ENCODE data around the gene PHF10.
"Not testable (repeated sequence)": the region's sequence is repeated elsewhere in the genome, so short reads cannot be mapped to it uniquely, and the experiment has no call there.

The PHF10 gene

DNA sequence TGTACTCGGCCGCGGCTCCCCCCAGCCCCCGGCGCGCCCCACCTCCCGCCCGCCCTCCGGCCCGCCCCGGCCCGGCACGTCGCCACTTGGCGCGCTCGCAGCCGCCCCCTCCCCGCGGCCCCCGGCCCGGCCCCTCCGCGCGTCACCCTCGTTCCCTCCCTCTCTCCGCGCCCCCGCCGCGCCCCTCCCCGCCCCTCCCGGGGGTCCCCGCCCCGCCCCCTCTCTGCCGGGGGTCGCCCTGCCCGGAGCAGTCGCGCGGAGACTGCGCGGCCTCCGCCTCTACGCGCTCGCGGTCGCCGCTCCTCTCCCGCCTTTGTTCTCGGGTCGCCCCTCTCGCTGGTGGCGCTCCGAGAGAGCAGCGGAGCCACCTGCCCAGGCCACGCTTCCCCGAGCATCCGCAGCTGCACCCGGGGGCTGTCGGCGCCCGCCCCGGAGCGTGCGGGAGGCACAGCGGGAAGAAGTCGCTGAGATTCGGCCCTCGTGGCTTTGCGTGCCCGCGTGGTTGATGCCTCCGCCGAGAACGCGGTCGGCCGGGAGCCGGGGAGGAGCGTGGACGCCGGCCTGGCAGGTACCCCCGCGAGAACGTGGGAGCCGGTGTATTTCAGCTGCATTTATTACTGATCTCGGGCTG lies at the start of gene PHF10:
Gene PHF10 (minus strand): TSS at position 7 of the 631 bp plus-strand sequence. CDS start 569 bp downstream, outside the sequence.
- Histone ChIP-seq H3K9ac (ENCODE audit: low read length) (peak within 1 kb of the TSS; percentile 97), H3K27ac (ENCODE audit: low read depth, low read length) (peak within 1 kb of the TSS; percentile 92), H3K36me3 (ENCODE audit: control insufficient read depth, insufficient read depth, low read length) (no peaks in the 10 kb centered on the region), H3K4me3 (ENCODE audit: low read depth, low read length) (peak within 1 kb of the TSS; percentile 92), H3K4me1 (ENCODE audit: control insufficient read depth, insufficient read depth, low read length) (peaks cover 10% of the 10 kb centered on the region), H3K27me3 (ENCODE audit: control insufficient read depth, insufficient read depth, low read length) (no peaks in the 10 kb centered on the region), H3K9me3 (ENCODE audit: control insufficient read depth, insufficient read depth, low read depth, low read length) (no peaks in the 10 kb centered on the region)

DNA sequence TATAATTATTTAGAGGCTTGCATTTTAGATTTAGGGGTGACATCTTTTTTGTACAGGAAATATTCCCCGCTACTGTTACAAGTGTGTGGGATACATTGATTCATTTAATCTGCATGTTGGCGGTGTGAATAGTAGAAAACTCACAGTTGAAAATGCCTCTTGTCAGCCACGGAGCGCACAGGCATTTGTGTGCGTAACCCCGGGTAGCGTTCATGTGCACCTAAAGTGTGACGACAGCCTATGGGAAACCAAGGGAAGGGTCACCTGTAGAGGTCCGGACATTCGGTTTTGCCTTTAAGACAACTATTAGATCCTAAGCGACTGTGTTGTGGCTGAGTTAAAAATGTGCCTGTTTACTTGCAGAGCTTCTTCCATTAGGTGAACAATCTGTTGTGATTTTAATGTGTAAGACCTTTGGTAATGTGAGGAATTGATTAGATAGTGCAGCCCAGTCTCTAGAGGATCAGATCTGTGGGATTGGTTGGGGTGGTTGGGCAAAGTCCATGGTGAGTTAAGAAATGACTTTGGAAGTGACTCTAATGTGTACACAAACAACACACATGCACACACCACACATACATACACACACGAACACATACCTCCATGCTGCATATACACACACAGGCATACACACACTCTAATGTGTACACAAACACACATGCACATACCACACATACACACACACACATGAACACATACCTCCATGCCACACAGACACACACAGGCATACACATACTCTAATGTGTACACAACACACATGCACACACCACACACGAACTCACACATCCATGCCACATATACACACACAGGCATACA lies 42.8 kb upstream of the PHF10 start:
- no peak overlapping the region for H3K27ac ChIP-seq (ENCODE audit: low read depth, low read length)
- no peak overlapping the region for H3K4me3 ChIP-seq (ENCODE audit: low read depth, low read length)
- H3K4me1 ChIP-seq (ENCODE audit: control insufficient read depth, insufficient read depth, low read length), result no peaks in the 10 kb centered on the region
- peaks cover 40% of the 10 kb centered on the region for H3K36me3 ChIP-seq (ENCODE audit: control insufficient read depth, insufficient read depth, low read length)
- no peaks in the 10 kb centered on the region for H3K9me3 ChIP-seq (ENCODE audit: control insufficient read depth, insufficient read depth, low read depth, low read length)
- no peaks in the 10 kb centered on the region for H3K27me3 ChIP-seq (ENCODE audit: control insufficient read depth, insufficient read depth, low read length)
- no peak overlapping the region for H3K9ac ChIP-seq (ENCODE audit: low read length)

DNA sequence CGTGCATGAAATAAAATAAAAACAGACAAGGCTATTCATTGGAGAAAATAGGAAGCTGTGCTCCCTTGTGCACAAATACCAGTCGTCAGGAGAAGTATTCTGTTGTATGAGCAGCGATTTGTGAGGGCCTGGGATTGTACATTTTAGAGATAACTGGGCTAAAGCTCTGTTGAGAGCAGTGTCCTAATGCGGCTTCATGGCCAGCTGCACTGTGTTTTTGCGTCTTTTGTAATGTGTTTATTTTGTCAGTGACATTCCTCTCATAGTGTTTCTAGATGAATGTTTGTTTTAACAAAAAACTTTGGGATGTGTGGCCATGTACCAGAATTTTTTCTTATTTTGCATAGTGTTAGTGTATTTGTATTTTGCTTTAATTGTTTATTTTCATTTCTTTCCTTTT lies 41.9 kb upstream of the PHF10 start:
- no peaks in the 10 kb centered on the region for H3K27me3 ChIP-seq (ENCODE audit: control insufficient read depth, insufficient read depth, low read length)

DNA sequence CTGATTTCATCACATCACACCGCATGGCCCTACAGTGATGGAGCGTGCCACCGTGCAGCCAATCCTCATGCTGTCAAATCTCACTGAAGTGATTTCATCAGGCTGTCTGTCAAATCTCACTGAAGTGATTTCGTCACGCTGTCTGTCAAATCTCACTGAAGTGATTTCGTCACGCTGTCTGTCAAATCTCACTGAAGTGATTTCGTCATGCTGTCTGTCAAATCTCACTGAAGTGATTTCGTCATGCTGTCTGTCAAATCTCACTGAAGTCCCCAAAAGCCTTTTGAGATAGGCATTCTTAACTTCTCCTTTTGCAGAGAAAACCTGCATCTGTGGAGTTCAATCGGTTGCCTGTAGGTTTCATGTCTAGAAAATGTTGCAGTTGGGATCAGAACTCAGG lies 41.5 kb upstream of the PHF10 start:
- not testable (repeated sequence) for H3K27ac ChIP-seq (ENCODE audit: low read depth, low read length); H3K4me3 ChIP-seq (ENCODE audit: low read depth, low read length); H3K4me1 ChIP-seq (ENCODE audit: control insufficient read depth, insufficient read depth, low read length); H3K9me3 ChIP-seq (ENCODE audit: control insufficient read depth, insufficient read depth, low read depth, low read length); H3K9ac ChIP-seq (ENCODE audit: low read length); H3K27me3 ChIP-seq (ENCODE audit: control insufficient read depth, insufficient read depth, low read length)
- H3K36me3 ChIP-seq (ENCODE audit: control insufficient read depth, insufficient read depth, low read length), result peaks cover 44% of the 10 kb centered on the region

More for the DNA sequence above, 41.9 kb upstream of the PHF10 start:
- no peak overlapping the region for H3K9ac ChIP-seq (ENCODE audit: low read length)
- peaks cover 40% of the 10 kb centered on the region for H3K36me3 ChIP-seq (ENCODE audit: control insufficient read depth, insufficient read depth, low read length)
- H3K4me1 ChIP-seq (ENCODE audit: control insufficient read depth, insufficient read depth, low read length), result no peaks in the 10 kb centered on the region
- no peak overlapping the region for H3K4me3 ChIP-seq (ENCODE audit: low read depth, low read length)
- no peak overlapping the region for H3K27ac ChIP-seq (ENCODE audit: low read depth, low read length)
- H3K9me3 ChIP-seq (ENCODE audit: control insufficient read depth, insufficient read depth, low read depth, low read length), result no peaks in the 10 kb centered on the region

DNA sequence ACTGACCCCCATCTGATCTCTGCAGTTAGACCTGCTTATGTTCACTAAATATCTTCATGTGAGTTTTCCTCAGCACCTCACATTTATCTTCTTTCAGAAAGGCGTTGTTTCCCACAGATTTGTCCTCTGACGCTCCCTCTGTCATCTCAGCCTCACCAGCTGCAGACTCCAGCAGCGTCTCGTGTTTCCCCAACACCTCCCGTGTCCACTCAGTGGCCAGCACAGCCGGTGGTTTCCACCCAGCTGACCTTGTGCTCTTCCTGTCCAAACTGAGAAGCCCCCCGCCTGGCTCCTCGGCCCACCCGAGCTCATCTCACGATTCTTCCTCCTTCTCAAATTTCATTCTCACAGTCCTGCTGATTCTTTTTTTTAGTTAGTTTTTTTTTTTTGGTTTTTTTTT lies 39.6 kb upstream of the PHF10 start:
- peaks cover 58% of the 10 kb centered on the region for H3K36me3 ChIP-seq (ENCODE audit: control insufficient read depth, insufficient read depth, low read length)
- no peaks in the 10 kb centered on the region for H3K27me3 ChIP-seq (ENCODE audit: control insufficient read depth, insufficient read depth, low read length)
- no peak overlapping the region for H3K27ac ChIP-seq (ENCODE audit: low read depth, low read length)
- no peak overlapping the region for H3K9ac ChIP-seq (ENCODE audit: low read length)
- H3K4me3 ChIP-seq (ENCODE audit: low read depth, low read length), result no peak overlapping the region
- no peaks in the 10 kb centered on the region for H3K4me1 ChIP-seq (ENCODE audit: control insufficient read depth, insufficient read depth, low read length)
- no peaks in the 10 kb centered on the region for H3K9me3 ChIP-seq (ENCODE audit: control insufficient read depth, insufficient read depth, low read depth, low read length)

DNA sequence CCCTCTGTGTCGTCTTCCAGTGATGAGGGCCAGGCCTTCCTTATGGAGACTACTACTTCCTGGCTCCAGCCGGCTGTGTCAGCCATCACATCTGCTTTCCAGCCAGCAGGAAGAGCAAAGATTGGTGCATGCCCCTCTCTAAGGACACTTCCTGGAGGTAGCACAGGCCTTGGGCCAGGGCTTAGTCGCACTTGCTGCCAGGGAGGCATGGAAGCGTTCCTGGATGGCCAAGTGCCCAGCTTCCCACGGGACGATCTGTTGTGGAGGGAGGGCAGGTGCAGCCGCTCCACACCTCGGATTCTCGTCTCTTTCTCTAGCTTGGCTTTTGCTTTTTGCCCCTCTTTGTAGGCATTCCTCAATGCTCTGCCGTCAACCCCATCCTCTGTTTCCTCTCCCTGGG lies 39.0 kb upstream of the PHF10 start:
- Histone ChIP-seq H3K36me3 (ENCODE audit: control insufficient read depth, insufficient read depth, low read length) (peaks cover 64% of the 10 kb centered on the region), H3K27me3 (ENCODE audit: control insufficient read depth, insufficient read depth, low read length) (no peaks in the 10 kb centered on the region)

DNA sequence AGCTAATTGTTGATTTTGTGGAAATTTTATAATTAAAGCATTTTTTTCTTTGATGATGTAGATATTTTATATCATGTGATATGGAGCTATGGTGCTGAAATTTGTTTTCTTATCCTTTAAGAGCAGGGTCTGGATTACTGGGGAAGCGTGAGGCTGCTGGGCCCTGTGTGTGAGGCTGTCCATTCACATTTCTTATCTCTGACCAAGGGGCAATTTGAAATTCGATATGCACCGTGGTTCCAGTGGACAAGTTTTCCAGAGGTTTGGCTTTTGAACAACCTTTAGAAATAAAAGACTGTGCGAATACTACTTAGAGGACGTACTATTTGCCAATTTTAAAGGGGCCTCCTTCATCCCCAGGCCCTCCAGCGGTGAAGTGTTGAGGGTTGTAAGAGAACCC lies 30.9 kb upstream of the PHF10 start:
- H3K36me3 ChIP-seq (ENCODE audit: control insufficient read depth, insufficient read depth, low read length), result peaks cover 29% of the 10 kb centered on the region
- peaks cover 18% of the 10 kb centered on the region for H3K4me1 ChIP-seq (ENCODE audit: control insufficient read depth, insufficient read depth, low read length)
- H3K27ac ChIP-seq (ENCODE audit: low read depth, low read length), result no peak overlapping the region
- no peak overlapping the region for H3K4me3 ChIP-seq (ENCODE audit: low read depth, low read length)
- no peaks in the 10 kb centered on the region for H3K27me3 ChIP-seq (ENCODE audit: control insufficient read depth, insufficient read depth, low read length)
- H3K9ac ChIP-seq (ENCODE audit: low read length), result no peak overlapping the region
- no peaks in the 10 kb centered on the region for H3K9me3 ChIP-seq (ENCODE audit: control insufficient read depth, insufficient read depth, low read depth, low read length)

More for the DNA sequence above, 39.0 kb upstream of the PHF10 start:
- H3K27ac ChIP-seq (ENCODE audit: low read depth, low read length), result no peak overlapping the region
- H3K9ac ChIP-seq (ENCODE audit: low read length), result no peak overlapping the region
- no peaks in the 10 kb centered on the region for H3K4me1 ChIP-seq (ENCODE audit: control insufficient read depth, insufficient read depth, low read length)
- no peaks in the 10 kb centered on the region for H3K9me3 ChIP-seq (ENCODE audit: control insufficient read depth, insufficient read depth, low read depth, low read length)
- no peak overlapping the region for H3K4me3 ChIP-seq (ENCODE audit: low read depth, low read length)

DNA sequence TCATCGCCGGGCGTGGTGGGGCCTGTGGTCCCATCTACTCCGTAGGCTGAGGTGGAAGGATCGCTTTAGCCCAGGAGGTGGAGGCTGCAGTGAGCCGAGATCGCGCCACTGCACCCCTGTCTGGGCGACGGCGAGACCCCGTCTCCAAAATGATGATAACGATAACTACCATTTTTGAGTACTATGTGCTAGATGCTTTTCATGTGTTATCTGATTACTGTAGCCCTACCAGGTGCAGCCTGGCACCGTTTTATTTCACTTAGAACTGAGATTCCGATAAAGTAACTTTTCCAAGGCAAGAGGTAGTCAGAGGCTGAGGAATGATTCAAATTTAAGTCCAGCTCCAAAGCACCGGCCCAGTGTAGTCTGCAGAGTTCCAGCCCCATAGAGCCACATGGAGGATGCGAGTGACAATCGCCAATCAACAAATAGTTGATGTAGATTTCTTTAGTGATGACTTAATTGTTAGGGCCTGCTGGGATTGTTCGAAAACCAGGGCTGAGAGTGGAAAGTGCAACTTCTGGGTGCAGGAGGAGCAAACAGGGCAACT lies 27.8 kb upstream of the PHF10 start:
- Histone ChIP-seq H3K9ac (ENCODE audit: low read length) (peak overlapping the region; percentile 99), H3K36me3 (ENCODE audit: control insufficient read depth, insufficient read depth, low read length) (peaks cover 5% of the 10 kb centered on the region), H3K4me3 (ENCODE audit: low read depth, low read length) (peak overlapping the region; percentile 92), H3K4me1 (ENCODE audit: control insufficient read depth, insufficient read depth, low read length) (peaks cover 20% of the 10 kb centered on the region), H3K27me3 (ENCODE audit: control insufficient read depth, insufficient read depth, low read length) (no peaks in the 10 kb centered on the region), H3K9me3 (ENCODE audit: control insufficient read depth, insufficient read depth, low read depth, low read length) (no peaks in the 10 kb centered on the region), H3K27ac (ENCODE audit: low read depth, low read length) (peak overlapping the region; percentile 97)

DNA sequence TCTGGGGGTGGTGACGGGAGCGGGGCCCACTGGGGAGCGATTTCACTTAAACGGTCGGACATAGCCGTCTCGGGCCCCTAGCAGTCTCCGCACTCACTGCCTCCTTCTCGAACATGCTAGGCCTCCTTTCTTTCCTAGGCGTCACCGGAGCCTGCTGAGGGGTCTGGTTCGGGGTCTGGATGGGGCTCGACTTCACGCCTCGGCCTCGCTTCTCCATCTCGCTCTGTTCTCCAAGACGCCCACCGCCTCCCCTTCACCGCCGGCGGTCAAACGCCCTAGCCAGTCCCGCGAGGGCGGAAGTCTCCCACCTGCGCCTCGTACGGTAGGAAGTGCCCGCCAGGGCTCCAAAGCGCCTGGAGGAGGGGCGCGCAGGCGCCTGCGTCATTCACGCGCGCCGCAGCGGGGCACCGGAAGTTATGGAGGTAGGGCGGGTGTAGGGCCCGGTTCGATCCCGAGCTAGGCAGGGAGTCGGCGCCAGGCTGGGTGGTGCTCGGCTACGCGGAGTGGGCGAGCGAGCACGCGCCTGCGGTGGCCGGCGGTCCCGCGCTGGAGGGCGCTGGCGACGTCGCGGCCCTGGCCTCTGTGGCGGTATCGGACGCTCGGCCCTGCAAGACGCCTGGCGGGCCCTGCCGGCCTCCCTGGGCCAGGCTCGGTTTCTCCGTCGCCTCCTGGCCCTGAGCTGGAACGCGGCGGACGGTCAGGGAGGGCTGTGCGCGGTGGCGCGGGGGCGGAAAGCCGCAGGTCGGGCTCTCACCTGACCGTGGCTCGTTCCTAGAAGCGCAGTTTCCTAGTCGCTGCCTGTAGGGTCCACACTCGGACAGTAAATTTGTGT lies 27.2 kb upstream of the PHF10 start, which contains the start of the genes DYNLT2 and ERMARD:
Gene DYNLT2 (minus strand): TSS at position 331 of the 832 bp plus-strand sequence. CDS start 114 bp downstream, at position 217.
Gene ERMARD (plus strand): TSS at position 381 of the 832 bp plus-strand sequence. CDS start 36 bp downstream, at position 417.
- H3K36me3 ChIP-seq (ENCODE audit: control insufficient read depth, insufficient read depth, low read length), result no peaks in the 10 kb centered on the region
- H3K9me3 ChIP-seq (ENCODE audit: control insufficient read depth, insufficient read depth, low read depth, low read length), result no peaks in the 10 kb centered on the region
- no peaks in the 10 kb centered on the region for H3K27me3 ChIP-seq (ENCODE audit: control insufficient read depth, insufficient read depth, low read length)
- peaks cover 20% of the 10 kb centered on the region for H3K4me1 ChIP-seq (ENCODE audit: control insufficient read depth, insufficient read depth, low read length)
- H3K9ac ChIP-seq (ENCODE audit: low read length), result peak within 1 kb of the TSS; percentile 99
- peak within 1 kb of the TSS; percentile 92 for H3K4me3 ChIP-seq (ENCODE audit: low read depth, low read length)
- peak within 1 kb of the TSS; percentile 97 for H3K27ac ChIP-seq (ENCODE audit: low read depth, low read length)

DNA sequence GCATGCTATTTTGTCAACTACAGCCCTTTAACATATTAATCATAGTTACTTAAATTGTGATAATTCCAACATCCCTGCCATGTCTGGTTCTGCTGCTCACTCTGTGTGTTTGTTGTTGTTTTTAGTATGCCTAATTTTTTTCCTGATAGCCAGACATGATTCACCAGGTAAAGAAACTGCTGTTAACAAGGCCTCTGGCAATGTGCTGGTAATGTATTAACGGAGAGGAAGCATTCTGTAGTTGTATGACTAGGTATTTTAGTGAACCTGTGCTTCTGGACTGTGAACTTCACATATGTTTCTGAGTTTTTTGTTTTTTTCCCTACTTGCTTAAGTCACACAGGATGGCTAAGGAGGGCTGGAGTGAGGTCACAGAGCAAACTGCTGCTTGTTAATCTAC lies 22.3 kb upstream of the PHF10 start:
- no peaks in the 10 kb centered on the region for H3K9me3 ChIP-seq (ENCODE audit: control insufficient read depth, insufficient read depth, low read depth, low read length)
- H3K27me3 ChIP-seq (ENCODE audit: control insufficient read depth, insufficient read depth, low read length), result no peaks in the 10 kb centered on the region
- no peaks in the 10 kb centered on the region for H3K36me3 ChIP-seq (ENCODE audit: control insufficient read depth, insufficient read depth, low read length)
- H3K27ac ChIP-seq (ENCODE audit: low read depth, low read length), result no peak overlapping the region
- H3K4me1 ChIP-seq (ENCODE audit: control insufficient read depth, insufficient read depth, low read length), result peaks cover 6% of the 10 kb centered on the region; the same call in 1 of the 2 replicates
- H3K4me3 ChIP-seq (ENCODE audit: low read depth, low read length), result no peak overlapping the region
- H3K9ac ChIP-seq (ENCODE audit: low read length), result no peak overlapping the region
